CD4-positive, CD25-positive, alpha-beta regulatory T cell (primary cell): ENCODE measurements around the gene PLEKHH3. TPM values are rescaled to one million over a fixed set of nuclear protein-coding genes. Genes with fewer than 3 reads are reported as not detected.

ENCODE experiments used
- ATAC-seq, 2 donors: fragments of 150-1000 bp; cut with Tn5 transposase; one replicate each; pipeline ENCODE4 v1.10.0; 2021; ENCODE audit warnings: low read depth in 2 of 2, moderate number of reproducible peaks in 2 of 2, moderate library complexity in 1 of 2
- DNase-seq, 3 donors: peaks; one replicate each; pipeline versions ENCODE4 v3.0.0 to v3.0.0-alpha.2; 2012 to 2022; ENCODE audit warnings: mixed read lengths in 1 of 3
- H3K27ac ChIP-seq: one replicate; pipeline ENCODE4 v1.7.0; 2013; ENCODE audit warnings: mild to moderate bottlenecking, low read length; ENCODE audit not compliant: insufficient read depth, poor library complexity, severe bottlenecking
- H3K27me3 ChIP-seq: one replicate; pipeline ENCODE4 v1.7.0; 2013; ENCODE audit warnings: low read length; ENCODE audit not compliant: control insufficient read depth, insufficient read depth
- H3K36me3 ChIP-seq: one replicate; pipeline ENCODE4 v1.7.0; 2013; ENCODE audit warnings: mild to moderate bottlenecking, low read length, moderate library complexity; ENCODE audit not compliant: control insufficient read depth, insufficient read depth
- H3K4me1 ChIP-seq: 2 replicates; pipeline ENCODE4 v1.7.0; 2013; ENCODE audit warnings: mild to moderate bottlenecking, low read length; ENCODE audit not compliant: insufficient read depth, control insufficient read depth, poor library complexity, severe bottlenecking
- H3K4me3 ChIP-seq: one replicate; pipeline ENCODE4 v1.7.0; 2013; ENCODE audit warnings: low read depth, mild to moderate bottlenecking, low read length, moderate library complexity
- H3K9me3 ChIP-seq, 2 experiments: 1 replicate in 1 of 2; 2 replicates in 1 of 2; pipeline ENCODE4 v1.7.0; 2013; ENCODE audit warnings: low read length in 2 of 2, mild to moderate bottlenecking in 1 of 2, moderate library complexity in 1 of 2; ENCODE audit not compliant: control insufficient read depth in 2 of 2
- H3K27ac Mint-ChIP-seq, 3 donors: one replicate each; pipeline ENCODE4 v1.8.0; 2020 to 2022; ENCODE audit warnings: mild to moderate bottlenecking in 3 of 3, mixed read lengths in 3 of 3, moderate library complexity in 2 of 3
- H3K27me3 Mint-ChIP-seq: one replicate; pipeline ENCODE4 v1.8.0; 2022; ENCODE audit warnings: mild to moderate bottlenecking, mixed read lengths
- H3K36me3 Mint-ChIP-seq: one replicate; pipeline ENCODE4 v1.8.0; 2020; ENCODE audit warnings: mixed read lengths
- H3K4me1 Mint-ChIP-seq, 4 donors: one replicate each; pipeline ENCODE4 v1.8.0; 2020 to 2022; ENCODE audit warnings: mixed read lengths in 4 of 4, mild to moderate bottlenecking in 1 of 4
- H3K4me3 Mint-ChIP-seq, 4 donors: one replicate each; pipeline ENCODE4 v1.8.0; 2020 to 2022; ENCODE audit warnings: mild to moderate bottlenecking in 4 of 4, mixed read lengths in 4 of 4, moderate library complexity in 3 of 4
- H3K9me3 Mint-ChIP-seq, 7 donors: one replicate each; pipeline ENCODE4 v1.8.0; 2020 to 2022; ENCODE audit warnings: mixed read lengths in 7 of 7, mild to moderate bottlenecking in 3 of 7, moderate library complexity in 2 of 7
- polyA plus RNA-seq, 4 donors: library from polyadenylated mRNA; unstranded; fragments of 300-500 nt; fragmentation: Illumina TruSeq; gene quantifications; one replicate each; pipeline ENCODE4 v1.2.3, GENCODE V29; 2021
- total RNA-seq: library from RNA; stranded (reverse); gene quantifications from one replicate; pipeline ENCODE4 v1.2.3, GENCODE V29; 2022

The PLEKHH3 gene
- total and polyA plus RNA-seq, 5 donors from 2014 or later = 0.38 to 4.8 (median 0.89) TPM

DNA sequence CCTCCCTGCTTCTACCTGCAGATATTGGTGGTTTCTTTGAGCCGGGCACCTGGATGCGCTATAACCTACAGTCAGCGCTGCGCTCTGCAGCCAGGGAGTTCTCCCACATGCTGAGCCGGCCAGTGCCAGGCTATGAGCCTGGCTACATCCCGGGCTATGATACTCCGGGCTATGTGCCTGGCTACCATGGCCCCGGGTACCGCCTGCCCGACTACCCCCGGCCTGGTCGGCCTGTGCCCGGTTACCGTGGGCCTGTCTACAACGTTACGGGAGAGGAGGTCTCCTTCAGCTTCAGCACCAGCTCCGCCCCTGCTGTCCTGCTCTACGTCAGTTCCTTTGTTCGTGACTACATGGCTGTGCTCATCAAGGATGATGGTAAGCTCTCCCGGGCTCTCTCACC is 18.7 kb upstream of the PLEKHH3 start:
- Mint-ChIP-seq H3K9me3 (no peaks in the 10 kb centered on the region), H3K27me3 (no peaks in the 10 kb centered on the region), H3K4me3 (no peak overlapping the region), H3K27ac (no peak overlapping the region), H3K36me3 (peaks cover 19% of the 10 kb centered on the region), H3K4me1 (peaks cover 0 to 3% (median 1%) of the 10 kb centered on the region in 4 donors)
- no peak overlapping the region for H3K4me3 ChIP-seq
- H3K4me1 ChIP-seq = no peaks in the 10 kb centered on the region
- H3K9me3 ChIP-seq = no peaks in the 10 kb centered on the region
- peaks cover 31% of the 10 kb centered on the region for H3K36me3 ChIP-seq
- no peak for ATAC-seq
- H3K27ac ChIP-seq = no peak overlapping the region
- DNase-seq = no peak
- H3K27me3 ChIP-seq = no peaks in the 10 kb centered on the region

DNA sequence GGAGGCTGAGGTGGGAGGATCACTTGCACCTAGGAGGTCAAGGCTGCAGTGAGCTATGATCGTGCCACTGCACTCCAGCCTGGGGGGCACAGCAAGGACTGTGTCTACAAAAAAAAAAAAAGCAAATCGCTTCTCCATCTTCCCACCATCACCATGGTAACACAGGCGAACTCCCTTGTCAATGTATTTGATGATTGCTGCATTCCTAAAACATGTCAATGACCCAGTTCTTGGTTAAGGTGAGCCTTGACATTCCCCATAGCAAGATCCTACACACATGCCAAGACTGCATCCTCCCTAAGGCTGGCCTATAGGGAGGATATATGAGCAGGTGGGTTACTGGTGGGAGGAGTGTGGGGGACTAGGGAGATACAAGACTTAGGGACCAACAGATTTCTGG is 17.7 kb upstream of the PLEKHH3 start:
- Histone ChIP-seq H3K27me3 (no peaks in the 10 kb centered on the region), H3K4me1 (no peaks in the 10 kb centered on the region), H3K9me3 (no peaks in the 10 kb centered on the region), H3K4me3 (no peak overlapping the region), H3K36me3 (peaks cover 23% of the 10 kb centered on the region), H3K27ac (no peak overlapping the region)
- H3K9me3 Mint-ChIP-seq = no peaks in the 10 kb centered on the region
- peaks cover 18% of the 10 kb centered on the region for H3K36me3 Mint-ChIP-seq
- H3K27ac Mint-ChIP-seq = no peak overlapping the region
- no peaks in the 10 kb centered on the region for H3K27me3 Mint-ChIP-seq
- peaks cover 0 to 3% (median 1%) of the 10 kb centered on the region in 4 donors for H3K4me1 Mint-ChIP-seq
- H3K4me3 Mint-ChIP-seq = no peak overlapping the region
- DNase-seq (no peak), ATAC-seq (no peak)

DNA sequence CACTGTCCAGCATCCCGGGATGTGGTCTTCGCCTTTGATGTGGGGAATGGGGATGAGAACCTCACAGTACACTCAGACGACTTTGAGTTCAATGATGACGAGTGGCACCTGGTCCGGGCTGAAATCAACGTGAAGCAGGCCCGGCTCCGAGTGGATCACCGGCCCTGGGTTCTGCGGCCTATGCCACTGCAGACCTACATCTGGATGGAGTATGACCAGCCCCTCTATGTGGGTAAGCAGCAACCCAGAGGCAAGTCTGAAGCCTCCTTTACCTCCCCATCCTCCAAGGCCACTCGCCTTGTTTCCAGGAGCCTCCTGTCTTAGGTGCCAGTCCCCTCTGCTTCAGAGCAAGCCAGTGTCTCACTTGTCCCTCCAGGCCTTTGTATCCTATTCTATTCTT is 15.7 kb upstream of the PLEKHH3 start:
- peaks cover 7% of the 10 kb centered on the region for H3K36me3 Mint-ChIP-seq
- H3K36me3 ChIP-seq = peaks cover 13% of the 10 kb centered on the region
- H3K4me1 Mint-ChIP-seq = peaks cover 0 to 7% (median 2%) of the 10 kb centered on the region in 4 donors
- no peaks in the 10 kb centered on the region for H3K27me3 Mint-ChIP-seq
- H3K4me3 Mint-ChIP-seq = no peak overlapping the region
- no peaks in the 10 kb centered on the region for H3K9me3 Mint-ChIP-seq
- peak overlapping the region in 1 of 3 donors; percentile 51 for H3K27ac Mint-ChIP-seq
- no peak overlapping the region for H3K4me3 ChIP-seq
- no peak for ATAC-seq
- no peak overlapping the region for H3K27ac ChIP-seq
- no peaks in the 10 kb centered on the region for H3K4me1 ChIP-seq
- DNase-seq = no peak
- H3K9me3 ChIP-seq = no peaks in the 10 kb centered on the region
- H3K27me3 ChIP-seq = no peaks in the 10 kb centered on the region

DNA sequence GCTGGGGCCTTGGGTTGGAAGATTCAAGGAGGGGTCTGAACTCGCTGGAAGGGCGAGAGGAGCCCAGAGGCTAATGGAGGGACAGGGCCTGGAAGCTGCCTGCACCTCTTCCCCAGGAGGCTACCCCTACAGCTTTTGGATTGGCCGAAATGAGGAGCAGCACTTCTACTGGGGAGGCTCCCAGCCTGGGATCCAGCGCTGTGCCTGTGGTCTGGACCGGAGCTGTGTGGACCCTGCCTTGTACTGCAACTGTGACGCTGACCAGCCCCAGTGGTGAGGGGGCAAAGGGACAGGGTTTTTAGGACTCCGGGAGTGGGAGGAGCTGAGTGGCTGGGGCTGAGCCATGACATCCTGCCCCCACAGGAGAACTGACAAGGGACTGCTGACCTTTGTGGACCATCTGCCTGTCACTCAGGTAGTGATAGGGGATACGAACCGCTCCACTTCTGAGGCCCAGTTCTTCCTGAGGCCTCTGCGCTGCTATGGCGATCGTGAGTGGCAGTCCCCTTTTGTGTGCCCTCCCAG is 14.3 kb upstream of the PLEKHH3 start:
- Mint-ChIP-seq H3K36me3 (peaks cover 7% of the 10 kb centered on the region), H3K27ac (no peak overlapping the region), H3K4me3 (no peak overlapping the region), H3K4me1 (peaks cover 0 to 7% (median 4%) of the 10 kb centered on the region in 4 donors), H3K27me3 (no peaks in the 10 kb centered on the region), H3K9me3 (no peaks in the 10 kb centered on the region)
- Histone ChIP-seq H3K27ac (no peak overlapping the region), H3K4me3 (no peak overlapping the region), H3K4me1 (no peaks in the 10 kb centered on the region), H3K9me3 (no peaks in the 10 kb centered on the region), H3K27me3 (no peaks in the 10 kb centered on the region), H3K36me3 (peaks cover 11% of the 10 kb centered on the region)
- ATAC-seq (no peak), DNase-seq (no peak)

DNA sequence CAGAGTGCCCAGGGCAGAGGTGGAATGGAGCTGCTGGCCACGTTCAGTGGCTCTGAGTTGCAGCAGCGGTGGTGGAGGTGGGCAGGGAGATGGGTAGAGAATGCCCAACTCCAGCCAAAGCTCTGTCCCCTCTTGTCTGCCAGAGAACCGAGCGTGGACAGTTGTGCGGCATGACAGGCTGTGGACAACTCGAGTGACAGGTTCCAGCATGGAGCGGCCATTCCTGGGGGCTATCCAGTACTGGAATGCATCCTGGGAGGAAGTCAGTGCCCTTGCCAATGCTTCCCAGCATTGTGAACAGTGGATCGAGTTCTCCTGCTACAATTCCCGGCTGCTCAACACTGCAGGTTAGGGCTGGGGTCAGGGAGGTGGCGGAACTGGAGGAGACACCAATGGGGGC is 13.8 kb upstream of the PLEKHH3 start:
- Mint-ChIP-seq H3K4me3 (no peak overlapping the region), H3K27me3 (no peaks in the 10 kb centered on the region), H3K9me3 (no peaks in the 10 kb centered on the region), H3K36me3 (peaks cover 3% of the 10 kb centered on the region), H3K4me1 (peaks cover 0 to 10% (median 5%) of the 10 kb centered on the region in 4 donors), H3K27ac (no peak overlapping the region)
- no peak overlapping the region for H3K4me3 ChIP-seq
- no peak for DNase-seq
- no peaks in the 10 kb centered on the region for H3K27me3 ChIP-seq
- ATAC-seq = no peak
- H3K36me3 ChIP-seq = peaks cover 7% of the 10 kb centered on the region
- H3K9me3 ChIP-seq = no peaks in the 10 kb centered on the region
- no peaks in the 10 kb centered on the region for H3K4me1 ChIP-seq
- H3K27ac ChIP-seq = no peak overlapping the region

DNA sequence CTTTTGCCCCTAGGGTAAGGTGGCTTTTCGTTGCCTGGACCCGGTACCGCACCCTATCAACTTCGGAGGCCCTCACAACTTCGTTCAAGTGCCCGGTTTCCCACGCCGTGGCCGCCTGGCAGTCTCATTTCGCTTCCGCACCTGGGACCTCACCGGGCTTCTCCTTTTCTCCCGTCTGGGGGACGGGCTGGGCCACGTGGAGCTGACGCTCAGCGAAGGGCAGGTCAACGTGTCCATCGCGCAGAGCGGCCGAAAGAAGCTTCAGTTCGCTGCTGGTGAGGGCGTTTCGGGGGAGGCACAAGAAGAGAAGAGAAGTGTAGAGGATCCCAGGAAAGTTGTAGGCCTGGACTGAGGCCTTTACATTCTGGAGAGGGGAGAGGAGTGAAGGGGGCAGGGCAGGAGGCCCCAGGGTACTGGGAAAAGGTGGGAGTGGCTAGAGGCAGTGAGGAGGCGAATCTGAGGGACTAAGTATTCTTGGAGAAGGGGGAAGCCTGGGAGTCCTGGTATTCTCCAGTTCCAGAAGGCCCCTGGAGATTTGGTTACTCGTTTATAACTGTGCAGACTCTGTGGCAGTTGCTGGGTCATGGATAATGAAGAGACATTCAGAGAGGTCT is 11.0 kb upstream of the PLEKHH3 start:
- H3K36me3 Mint-ChIP-seq = peaks cover 3% of the 10 kb centered on the region
- ATAC-seq = no peak
- Histone ChIP-seq H3K36me3 (peaks cover 3% of the 10 kb centered on the region), H3K27ac (no peak overlapping the region), H3K27me3 (no peaks in the 10 kb centered on the region), H3K4me1 (peaks cover 9% of the 10 kb centered on the region), H3K4me3 (no peak overlapping the region), H3K9me3 (no peaks in the 10 kb centered on the region)
- H3K27ac Mint-ChIP-seq = peak overlapping the region in 1 of 3 donors; percentile 49
- H3K27me3 Mint-ChIP-seq = peaks cover 5% of the 10 kb centered on the region
- no peak overlapping the region for H3K4me3 Mint-ChIP-seq
- peaks cover 0 to 26% (median 15%) of the 10 kb centered on the region in 4 donors for H3K4me1 Mint-ChIP-seq
- peaks cover 0 to 3% (median 0%) of the 10 kb centered on the region in 7 donors for H3K9me3 Mint-ChIP-seq
- DNase-seq = no peak

DNA sequence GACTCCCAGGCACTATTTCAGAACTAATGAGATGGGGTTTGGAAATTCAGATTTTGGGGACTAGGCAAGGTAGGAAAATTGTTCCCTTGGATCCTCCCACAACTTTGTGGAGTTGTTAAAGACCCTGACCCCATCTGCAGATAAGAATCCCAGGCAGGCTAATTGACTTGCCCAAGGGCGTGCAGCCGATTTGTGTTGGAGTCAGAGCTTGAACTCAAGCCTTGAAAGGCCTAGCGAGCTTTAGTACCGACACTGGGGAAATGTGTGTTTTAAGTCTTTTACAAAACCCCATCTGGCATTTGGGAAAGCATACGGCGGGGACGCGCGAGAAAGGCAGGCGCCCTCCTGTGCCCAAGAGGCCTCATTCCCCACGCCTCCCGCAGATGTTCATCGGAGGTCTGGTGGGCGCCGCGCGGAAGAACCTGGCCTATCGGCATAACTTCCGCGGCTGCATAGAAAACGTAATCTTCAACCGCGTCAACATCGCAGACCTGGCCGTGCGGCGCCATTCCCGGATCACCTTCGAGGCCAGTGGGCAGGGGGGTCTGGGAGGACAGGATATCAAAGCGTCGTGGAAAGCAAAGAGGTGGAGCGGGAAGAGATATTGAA is 9.8 kb upstream of the PLEKHH3 start:
- peaks cover 0 to 3% (median 0%) of the 10 kb centered on the region in 7 donors for H3K9me3 Mint-ChIP-seq
- H3K4me1 Mint-ChIP-seq = peaks cover 6 to 37% (median 23%) of the 10 kb centered on the region in 4 donors
- H3K36me3 Mint-ChIP-seq = peaks cover 3% of the 10 kb centered on the region
- peaks cover 17% of the 10 kb centered on the region for H3K27me3 Mint-ChIP-seq
- ATAC-seq (no peak), DNase-seq (no peak)
- Histone ChIP-seq H3K36me3 (peaks cover 3% of the 10 kb centered on the region), H3K4me1 (peaks cover 21% of the 10 kb centered on the region), H3K27me3 (no peaks in the 10 kb centered on the region), H3K4me3 (no peak overlapping the region), H3K27ac (no peak overlapping the region), H3K9me3 (no peaks in the 10 kb centered on the region)
- peak overlapping the region in 1 of 4 donors; percentile 88 for H3K4me3 Mint-ChIP-seq
- H3K27ac Mint-ChIP-seq = peak overlapping the region in 1 of 3 donors; percentile 49
